ENCODE results near the gene USP20.
A peak's percentile ranks its signal among the peaks of the same experiment; 100 is the strongest.

Gene USP20

GRCh38 chr9:129858167-129858962 lies 23.1 kb downstream of the USP20 start:
- no peak for DNase-seq

GRCh38 chr9:129860653-129861446 lies 25.6 kb downstream of the USP20 start:
- DNase-seq = peak; percentile 68

GRCh38 chr9:129861447-129861827 lies 26.2 kb downstream of the USP20 start:
- no peak for DNase-seq

GRCh38 chr9:129863059-129863690 lies 27.9 kb downstream of the USP20 start:
- DNase-seq = peak; percentile 93

GRCh38 chr9:129864991-129865647 lies 29.9 kb downstream of the USP20 start:
- peak; percentile 84 for DNase-seq

- no peak for DNase-seq
Measured at GRCh38 chr9:129865668-129866320, 30.5 kb downstream of the USP20 start.

- DNase-seq = peak; percentile 42
Measured at GRCh38 chr9:129866394-129867135, 31.3 kb downstream of the USP20 start.

- peak; percentile 46 for DNase-seq
Measured at GRCh38 chr9:129867136-129868022, 32.1 kb downstream of the USP20 start.

- no peak for DNase-seq
Measured at GRCh38 chr9:129868023-129868871, 33.0 kb downstream of the USP20 start.

GRCh38 chr9:129868872-129869486 lies 33.7 kb downstream of the USP20 start:
- peak; percentile 96 for DNase-seq

GRCh38 chr9:129869585-129870501 lies 34.6 kb downstream of the USP20 start:
- no peak for DNase-seq

GRCh38 chr9:129871046-129871445 lies 35.8 kb downstream of the USP20 start:
- no peak for DNase-seq

GRCh38 chr9:129873563-129874190 lies 38.4 kb downstream of the USP20 start:
- no peak for DNase-seq

GRCh38 chr9:129874261-129875101 lies 39.2 kb downstream of the USP20 start:
- no peak for DNase-seq

- DNase-seq = no peak
Measured at GRCh38 chr9:129875181-129875611, 39.9 kb downstream of the USP20 start.

- no peak for DNase-seq
Measured at GRCh38 chr9:129875687-129876395, 40.6 kb downstream of the USP20 start.

Data from activated CD4-positive, alpha-beta T cell treated with anti-CD3 and anti-CD28 coated beads, Interleukin-10, Interleukin-2, amounts not matched to agents 100 ng/mL and 50 ng/mL, durations not matched to agents 16 hours and 8 hours (primary cell).